PC-9 (cell line): ENCODE data around the gene CHST1.

ENCODE experiments used
- EZH2 ChIP-seq: fragments of 200-600 bp; sonication (generic); IDR thresholded peaks from 2 replicates; pipeline ENCODE4 v1.8.0; 2017; ENCODE audit warnings: antibody characterized with exemption, low read depth
- TF ChIP-seq, protein P1 (sequence below): fragments of 200-600 bp; sonication (generic); conservative IDR thresholded peaks from 2 replicates; pipeline ENCODE4 v1.6.1; 2017; ENCODE audit warnings: mixed run types, antibody characterized with exemption, mild to moderate bottlenecking, moderate library complexity

DNA sequence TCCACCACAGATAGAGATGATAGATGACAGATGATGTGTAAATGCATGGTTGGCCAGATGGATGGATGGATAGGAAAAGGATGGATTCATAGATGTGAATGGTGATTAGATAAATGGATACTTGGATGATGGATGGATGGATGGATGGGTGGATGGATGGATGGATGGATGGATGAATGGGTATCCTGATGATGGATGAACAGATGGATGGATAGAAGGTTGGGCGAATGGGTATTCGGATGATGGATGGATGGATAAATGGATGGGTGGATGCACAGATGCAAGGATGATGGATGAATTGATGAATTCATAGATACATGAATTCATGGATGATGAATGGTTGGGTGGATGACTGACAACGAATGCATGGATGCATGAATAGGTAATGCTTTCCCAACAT is 56.1 kb downstream of the CHST1 start:
- no peak for TF ChIP-seq EZH2
- TF ChIP-seq, protein P1, sequence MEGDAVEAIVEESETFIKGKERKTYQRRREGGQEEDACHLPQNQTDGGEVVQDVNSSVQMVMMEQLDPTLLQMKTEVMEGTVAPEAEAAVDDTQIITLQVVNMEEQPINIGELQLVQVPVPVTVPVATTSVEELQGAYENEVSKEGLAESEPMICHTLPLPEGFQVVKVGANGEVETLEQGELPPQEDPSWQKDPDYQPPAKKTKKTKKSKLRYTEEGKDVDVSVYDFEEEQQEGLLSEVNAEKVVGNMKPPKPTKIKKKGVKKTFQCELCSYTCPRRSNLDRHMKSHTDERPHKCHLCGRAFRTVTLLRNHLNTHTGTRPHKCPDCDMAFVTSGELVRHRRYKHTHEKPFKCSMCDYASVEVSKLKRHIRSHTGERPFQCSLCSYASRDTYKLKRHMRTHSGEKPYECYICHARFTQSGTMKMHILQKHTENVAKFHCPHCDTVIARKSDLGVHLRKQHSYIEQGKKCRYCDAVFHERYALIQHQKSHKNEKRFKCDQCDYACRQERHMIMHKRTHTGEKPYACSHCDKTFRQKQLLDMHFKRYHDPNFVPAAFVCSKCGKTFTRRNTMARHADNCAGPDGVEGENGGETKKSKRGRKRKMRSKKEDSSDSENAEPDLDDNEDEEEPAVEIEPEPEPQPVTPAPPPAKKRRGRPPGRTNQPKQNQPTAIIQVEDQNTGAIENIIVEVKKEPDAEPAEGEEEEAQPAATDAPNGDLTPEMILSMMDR = no peak
